ENCODE results near the gene PLCXD1. TPM values are rescaled to one million over a fixed set of nuclear protein-coding genes. Genes with fewer than 3 reads are reported as not detected.

PLCXD1 gene
- total RNA-seq, 1 donor: 9.5 TPM

DNA sequence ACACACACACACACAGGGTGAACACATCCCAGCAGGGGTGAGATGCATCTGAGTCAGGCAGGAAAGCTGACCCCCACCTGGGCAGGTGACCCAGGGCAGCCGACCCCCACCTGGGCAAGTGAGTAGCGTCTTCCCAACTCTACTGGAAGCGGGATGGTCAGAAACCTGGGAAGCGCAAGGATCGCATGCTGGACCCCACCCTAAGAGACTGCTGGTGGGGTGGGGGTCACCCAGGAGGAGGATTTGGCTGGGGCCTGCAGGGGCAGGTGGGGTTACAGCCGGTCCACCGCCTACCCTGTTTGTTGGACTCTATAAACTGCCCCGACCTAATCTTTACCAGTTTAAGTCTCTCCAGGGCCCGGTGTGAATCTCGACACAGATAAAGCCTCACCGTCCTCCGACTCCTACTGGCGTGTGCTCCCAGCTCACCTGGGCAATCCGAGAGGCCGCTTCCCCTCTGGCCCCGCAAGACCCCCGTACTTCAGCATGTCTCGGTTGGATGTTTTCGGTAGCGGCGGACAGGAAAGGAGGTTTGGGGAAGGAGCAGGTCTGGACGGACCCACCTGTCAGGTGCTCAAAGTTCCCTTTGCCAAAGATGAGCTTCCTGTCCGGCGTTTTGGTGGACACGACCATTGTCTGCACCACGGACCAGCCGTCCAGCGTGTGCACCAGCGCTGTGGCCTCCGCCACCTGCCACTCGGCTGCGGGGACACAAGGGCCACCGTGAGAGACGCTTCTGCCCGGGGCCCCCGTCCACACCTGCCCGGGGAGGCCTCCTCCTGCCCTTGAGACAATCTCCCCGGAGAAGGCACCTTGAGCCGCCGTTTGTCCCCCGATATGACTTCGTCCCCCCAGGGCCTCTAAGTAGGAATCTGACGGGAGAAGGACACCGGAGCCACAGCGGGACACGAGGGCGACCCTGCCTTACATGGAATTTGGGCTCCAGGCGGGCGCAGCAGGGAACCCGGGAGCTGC is 35.5 kb downstream of the PLCXD1 start:
- no peak overlapping the region for H3K4me3 ChIP-seq (ENCODE audit: low read depth, low read length)
- no peak for DNase-seq (ENCODE audit: low read depth)
- TF ChIP-seq, protein P1, sequence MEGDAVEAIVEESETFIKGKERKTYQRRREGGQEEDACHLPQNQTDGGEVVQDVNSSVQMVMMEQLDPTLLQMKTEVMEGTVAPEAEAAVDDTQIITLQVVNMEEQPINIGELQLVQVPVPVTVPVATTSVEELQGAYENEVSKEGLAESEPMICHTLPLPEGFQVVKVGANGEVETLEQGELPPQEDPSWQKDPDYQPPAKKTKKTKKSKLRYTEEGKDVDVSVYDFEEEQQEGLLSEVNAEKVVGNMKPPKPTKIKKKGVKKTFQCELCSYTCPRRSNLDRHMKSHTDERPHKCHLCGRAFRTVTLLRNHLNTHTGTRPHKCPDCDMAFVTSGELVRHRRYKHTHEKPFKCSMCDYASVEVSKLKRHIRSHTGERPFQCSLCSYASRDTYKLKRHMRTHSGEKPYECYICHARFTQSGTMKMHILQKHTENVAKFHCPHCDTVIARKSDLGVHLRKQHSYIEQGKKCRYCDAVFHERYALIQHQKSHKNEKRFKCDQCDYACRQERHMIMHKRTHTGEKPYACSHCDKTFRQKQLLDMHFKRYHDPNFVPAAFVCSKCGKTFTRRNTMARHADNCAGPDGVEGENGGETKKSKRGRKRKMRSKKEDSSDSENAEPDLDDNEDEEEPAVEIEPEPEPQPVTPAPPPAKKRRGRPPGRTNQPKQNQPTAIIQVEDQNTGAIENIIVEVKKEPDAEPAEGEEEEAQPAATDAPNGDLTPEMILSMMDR (IDR thresholded peaks at IDR 0.05; ENCODE audit: insufficient read depth, low read length): no peak

DNA sequence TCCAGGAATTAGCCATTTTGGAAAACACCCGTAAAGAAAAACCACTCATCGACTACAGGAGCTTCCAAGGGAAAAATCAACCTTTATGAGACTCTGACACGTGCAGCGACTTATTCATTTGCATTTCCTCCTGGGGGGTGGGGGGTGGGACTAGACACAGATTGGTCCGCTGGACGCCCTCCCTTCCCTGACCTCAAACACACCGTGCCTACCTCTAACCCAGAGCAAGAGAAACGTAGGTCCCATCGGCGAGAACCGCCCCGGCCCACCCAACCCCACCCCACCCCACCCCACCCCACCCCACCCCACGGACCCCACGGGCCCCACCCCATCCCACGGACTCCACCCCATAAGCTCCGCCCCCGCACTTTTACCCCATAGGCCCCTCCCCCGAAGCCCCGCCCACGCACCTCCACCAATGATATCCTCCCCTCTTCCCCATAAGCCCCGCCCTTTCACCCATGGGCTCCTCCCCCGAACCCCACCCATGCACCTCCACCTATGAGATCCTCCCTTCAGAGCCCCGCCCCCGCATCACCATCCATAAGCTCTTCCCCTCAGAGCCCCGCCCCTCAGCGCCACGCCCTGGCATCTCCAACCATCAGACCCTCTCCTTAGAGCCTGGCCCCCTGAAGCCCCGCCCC is 36.4 kb downstream of the PLCXD1 start:
- TF ChIP-seq, protein P1 (IDR thresholded peaks at IDR 0.05; ENCODE audit: insufficient read depth, low read length): no peak
- no peak for DNase-seq (ENCODE audit: low read depth)

DNA sequence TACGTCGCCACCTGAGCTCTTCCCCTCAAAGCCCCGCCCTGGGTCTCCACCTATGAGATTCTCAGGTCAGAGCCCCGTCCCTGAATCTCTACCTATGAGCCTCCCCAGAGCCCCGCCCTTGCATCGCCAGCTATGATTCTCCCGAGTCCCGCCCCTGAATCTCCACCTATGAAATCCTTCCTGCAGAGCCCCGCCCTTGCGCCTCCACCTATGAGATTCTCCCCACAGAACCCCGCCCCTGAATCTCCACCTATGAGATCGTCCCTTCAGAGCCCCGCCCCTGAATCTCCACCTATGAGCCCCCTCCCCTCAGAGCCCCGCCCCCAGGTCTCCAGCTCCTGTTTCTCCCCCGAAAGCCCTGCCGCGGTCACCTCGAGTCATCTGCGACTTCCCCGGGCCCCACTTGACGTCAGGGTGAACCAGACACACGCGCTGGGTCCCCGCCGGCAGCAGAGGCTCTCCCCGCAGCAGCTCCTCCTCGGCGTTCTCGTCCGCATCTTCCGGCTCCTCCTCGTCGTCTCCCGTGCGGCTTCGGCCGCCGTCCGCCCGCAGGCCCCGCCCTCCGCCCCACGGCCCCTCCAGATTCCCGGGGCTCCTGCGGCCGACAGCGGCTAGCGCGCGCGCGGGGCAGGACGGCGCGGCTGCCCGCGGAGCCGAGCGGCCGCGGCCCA is 37.0 kb downstream of the PLCXD1 start:
- DNase-seq (ENCODE audit: low read depth): peak; percentile 98
- H3K4me3 ChIP-seq (ENCODE audit: low read depth, low read length): peak overlapping the region; percentile 87
- TF ChIP-seq, protein P1 (IDR thresholded peaks at IDR 0.05; ENCODE audit: insufficient read depth, low read length): no peak

More for the DNA sequence above, 36.4 kb downstream of the PLCXD1 start:
- H3K4me3 ChIP-seq (ENCODE audit: low read depth, low read length): peak overlapping the region; percentile 73

DNA sequence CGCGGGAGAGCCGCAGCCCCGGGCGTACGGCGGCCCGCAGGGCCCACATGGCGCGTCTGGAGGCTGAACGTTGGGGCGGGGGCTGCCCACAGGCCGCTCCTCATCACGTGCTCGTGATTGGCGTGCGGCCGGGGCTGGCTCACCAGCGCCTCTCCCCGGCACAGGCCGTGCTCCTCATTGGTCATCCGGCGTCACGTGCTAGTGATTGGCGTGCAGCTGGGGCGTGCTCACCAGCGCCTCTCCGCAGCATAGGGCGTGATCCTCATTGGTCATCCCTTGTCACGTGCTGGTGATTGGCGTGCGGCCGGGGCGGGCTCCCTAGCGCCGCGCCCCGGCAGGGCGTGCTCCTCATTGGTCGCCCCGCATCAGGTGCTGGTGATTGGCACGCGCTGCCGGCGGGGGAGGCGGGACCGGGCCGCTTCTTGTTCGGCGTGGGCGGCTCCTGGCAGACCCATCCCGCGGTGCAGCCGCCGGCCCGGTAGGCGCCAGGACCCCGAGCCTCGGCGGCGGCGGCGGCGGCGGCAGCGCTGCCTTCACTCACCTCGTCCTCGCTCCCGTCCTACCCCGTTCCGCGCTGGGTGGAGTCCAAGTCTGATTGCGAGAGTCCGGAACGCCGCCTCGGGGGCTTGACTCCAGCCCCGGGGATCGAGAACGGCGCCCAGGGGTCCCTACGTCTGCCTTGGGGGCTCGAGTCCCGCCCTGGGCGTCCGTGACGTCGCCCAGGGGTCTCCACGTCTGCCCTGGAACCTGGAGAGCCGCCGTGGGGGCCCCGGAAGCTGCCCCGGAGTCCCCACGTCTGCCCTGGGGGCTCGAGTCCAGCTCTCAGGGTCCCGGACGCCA is 37.8 kb downstream of the PLCXD1 start, which contains the start of gene GTPBP6:
Gene GTPBP6, minus strand, starts transcription at position 58 of the 840 bp plus-strand sequence. Its CDS starts 9 bp downstream, at position 49.
- peak; percentile 99 for DNase-seq (ENCODE audit: low read depth)
- TF ChIP-seq, protein P1 (IDR thresholded peaks at IDR 0.05; ENCODE audit: insufficient read depth, low read length): peak; percentile 3
- peak within 1 kb of the TSS; percentile 92 for H3K4me3 ChIP-seq (ENCODE audit: low read depth, low read length)

DNA sequence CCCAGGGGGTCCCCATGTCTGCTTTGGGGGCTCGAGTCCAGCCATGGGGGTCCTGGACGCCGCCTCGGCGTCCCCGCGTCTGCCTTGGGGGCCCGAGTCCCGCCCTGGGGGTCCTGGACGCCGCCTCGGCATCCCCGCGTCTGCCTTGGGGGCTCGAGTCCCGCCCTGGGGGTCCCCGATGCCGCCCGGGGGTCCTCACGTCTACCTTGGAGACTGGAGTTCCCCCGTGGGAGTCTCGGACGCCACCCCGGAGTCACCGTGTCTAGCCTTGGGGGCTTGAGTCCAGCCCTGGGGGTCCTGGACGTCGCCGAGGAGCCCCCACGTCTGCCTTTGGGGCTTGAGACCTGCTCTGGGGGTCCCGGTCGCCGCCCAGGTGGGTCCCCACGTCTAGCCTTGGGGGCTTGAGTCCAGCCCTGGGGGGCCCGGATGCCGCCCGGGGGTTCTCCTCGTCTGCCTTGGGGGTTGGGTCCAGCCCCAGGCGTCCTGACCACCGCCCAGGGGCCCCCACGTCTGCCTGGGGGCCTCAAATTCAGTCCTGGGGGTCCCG is 38.5 kb downstream of the PLCXD1 start:
- H3K4me3 ChIP-seq (ENCODE audit: low read depth, low read length): peak overlapping the region; percentile 92
- DNase-seq (ENCODE audit: low read depth): no peak

More for the DNA sequence above, 38.5 kb downstream of the PLCXD1 start:
- TF ChIP-seq, protein P1 (IDR thresholded peaks at IDR 0.05; ENCODE audit: insufficient read depth, low read length): no peak
